IPS DF 19.7 (cell line): Measurements from ENCODE around the gene AIP.

Experiments
- DNase-seq: peaks from one replicate; pipeline ENCODE4 v3.0.0-alpha.2; 2013; ENCODE audit warnings: low read depth, low spot score

Gene AIP

DNA sequence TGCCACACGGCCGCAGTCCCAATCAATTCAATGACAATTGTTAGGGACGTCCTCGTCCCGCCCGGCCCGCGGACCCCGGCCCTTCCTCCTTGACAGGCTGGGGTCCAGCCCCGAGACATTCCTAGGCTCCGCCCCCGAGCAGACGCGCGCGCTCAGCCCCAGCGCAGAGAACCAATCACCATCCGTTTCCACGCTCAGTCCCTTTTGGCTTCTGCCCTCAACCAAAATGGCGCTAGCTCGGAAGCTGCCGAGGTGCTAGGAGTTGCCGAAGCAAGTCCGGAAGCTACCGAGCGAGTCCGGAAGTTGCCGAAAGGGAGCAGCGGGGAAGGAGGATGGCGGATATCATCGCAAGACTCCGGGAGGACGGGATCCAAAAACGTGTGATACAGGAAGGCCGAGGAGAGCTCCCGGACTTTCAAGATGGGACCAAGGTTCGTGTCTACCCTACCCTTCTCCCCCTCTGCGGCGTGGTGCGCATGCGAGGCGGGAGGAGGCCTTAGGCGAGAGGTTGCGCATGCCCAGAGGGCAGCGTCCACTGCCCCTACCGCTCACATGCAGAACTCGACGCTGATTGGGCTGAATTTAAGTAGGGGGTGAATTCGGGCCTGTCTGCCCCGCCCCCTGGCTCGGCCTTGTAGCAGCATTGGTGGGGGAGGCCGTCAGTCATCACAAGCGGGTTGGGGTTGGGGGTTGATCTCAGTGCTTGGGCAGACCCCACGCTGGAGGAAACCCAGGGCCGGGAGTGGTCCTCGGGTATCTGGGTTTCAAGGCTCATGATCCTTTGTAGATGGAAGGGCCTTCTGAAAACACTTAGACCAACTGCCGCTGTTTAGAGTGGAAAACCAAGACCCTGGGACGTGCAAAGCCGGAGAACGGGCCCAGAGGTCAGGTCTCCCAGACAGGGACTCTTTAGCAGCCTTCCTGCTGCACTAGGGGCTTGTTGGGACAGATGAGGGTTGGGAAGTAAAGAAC, at the start of gene AIP:
Gene AIP (plus strand): TSS at position 200 of the 972 bp plus-strand sequence. CDS start 133 bp downstream, at position 333.
- peak; percentile 95 for DNase-seq

DNA sequence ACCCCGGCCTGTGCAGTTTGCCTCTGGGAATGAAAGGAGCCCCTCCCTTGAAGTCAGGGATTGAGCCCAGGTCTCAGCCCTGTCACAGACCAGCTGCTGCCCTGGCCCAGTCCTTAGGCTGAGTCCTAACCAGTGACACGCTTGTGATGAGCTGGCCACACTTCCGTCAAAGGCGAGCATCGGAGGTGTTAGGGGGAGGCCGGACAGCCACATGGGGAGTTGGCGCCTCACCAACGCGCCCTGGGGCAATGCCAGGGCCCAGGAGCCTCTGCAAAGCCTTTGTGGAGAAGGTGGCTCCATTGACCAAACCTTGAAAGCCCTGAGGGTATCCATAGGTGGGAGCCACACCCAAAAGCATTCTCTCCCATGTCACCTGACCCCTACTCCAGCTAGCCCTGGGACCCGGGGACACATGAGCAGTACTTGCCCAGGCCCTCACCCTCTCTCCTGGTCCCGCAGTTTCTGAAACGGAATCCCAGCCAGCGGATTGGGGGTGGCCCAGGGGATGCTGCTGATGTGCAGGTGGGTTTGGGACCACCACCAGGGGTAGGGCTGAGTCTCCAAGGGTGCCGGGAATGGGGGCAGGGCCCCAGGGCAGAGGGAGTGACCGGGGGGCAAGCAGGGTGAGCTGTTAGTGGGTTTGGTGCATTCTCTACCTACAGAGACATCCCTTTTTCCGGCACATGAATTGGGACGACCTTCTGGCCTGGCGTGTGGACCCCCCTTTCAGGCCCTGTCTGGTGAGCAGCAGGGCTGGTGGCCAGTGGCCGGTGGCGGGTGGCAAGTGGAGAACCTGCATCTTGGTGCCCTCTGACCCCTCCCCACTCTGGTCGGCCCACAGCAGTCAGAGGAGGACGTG, 49.1 kb upstream of the AIP start:
- DNase-seq = no peak

DNA sequence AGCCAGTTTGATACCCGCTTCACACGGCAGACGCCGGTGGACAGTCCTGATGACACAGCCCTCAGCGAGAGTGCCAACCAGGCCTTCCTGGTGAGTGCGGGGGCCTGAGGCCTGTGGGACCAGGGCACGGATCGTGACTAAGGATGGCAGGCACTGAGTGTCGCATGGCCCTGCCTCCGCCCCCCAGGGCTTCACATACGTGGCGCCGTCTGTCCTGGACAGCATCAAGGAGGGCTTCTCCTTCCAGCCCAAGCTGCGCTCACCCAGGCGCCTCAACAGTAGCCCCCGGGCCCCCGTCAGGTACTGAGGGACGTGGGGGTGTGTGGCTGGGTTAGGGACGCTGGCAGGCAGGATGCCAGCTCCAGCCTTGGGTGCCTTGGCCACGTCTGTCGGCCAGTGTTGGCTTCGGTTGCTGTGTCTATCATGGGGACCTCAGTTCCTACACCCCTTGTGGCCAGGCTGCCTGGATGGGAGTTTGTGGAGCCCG, 48.4 kb upstream of the AIP start:
- no peak for DNase-seq

DNA sequence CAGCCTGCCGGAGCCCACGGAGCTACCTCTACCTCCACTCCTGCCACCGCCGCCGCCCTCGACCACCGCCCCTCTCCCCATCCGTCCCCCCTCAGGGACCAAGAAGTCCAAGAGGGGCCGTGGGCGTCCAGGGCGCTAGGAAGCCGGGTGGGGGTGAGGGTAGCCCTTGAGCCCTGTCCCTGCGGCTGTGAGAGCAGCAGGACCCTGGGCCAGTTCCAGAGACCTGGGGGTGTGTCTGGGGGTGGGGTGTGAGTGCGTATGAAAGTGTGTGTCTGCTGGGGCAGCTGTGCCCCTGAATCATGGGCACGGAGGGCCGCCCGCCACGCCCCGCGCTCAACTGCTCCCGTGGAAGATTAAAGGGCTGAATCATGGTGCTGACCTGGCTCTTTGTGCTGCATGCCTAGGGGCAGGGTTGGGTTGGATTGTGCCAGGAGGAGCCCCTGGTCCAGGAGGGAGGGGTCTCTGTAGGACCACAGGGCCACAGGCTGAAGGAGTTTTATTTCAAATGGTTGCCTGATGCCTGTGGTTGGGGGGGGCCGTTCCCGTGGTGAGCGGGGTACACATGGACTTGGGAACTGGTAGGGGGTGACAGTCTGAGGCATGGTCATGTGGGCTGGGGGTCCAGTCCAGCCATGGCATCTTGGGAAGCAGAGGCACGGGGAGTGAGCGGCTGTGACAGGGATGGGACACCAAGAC, 47.6 kb upstream of the AIP start:
- no peak for DNase-seq

DNA sequence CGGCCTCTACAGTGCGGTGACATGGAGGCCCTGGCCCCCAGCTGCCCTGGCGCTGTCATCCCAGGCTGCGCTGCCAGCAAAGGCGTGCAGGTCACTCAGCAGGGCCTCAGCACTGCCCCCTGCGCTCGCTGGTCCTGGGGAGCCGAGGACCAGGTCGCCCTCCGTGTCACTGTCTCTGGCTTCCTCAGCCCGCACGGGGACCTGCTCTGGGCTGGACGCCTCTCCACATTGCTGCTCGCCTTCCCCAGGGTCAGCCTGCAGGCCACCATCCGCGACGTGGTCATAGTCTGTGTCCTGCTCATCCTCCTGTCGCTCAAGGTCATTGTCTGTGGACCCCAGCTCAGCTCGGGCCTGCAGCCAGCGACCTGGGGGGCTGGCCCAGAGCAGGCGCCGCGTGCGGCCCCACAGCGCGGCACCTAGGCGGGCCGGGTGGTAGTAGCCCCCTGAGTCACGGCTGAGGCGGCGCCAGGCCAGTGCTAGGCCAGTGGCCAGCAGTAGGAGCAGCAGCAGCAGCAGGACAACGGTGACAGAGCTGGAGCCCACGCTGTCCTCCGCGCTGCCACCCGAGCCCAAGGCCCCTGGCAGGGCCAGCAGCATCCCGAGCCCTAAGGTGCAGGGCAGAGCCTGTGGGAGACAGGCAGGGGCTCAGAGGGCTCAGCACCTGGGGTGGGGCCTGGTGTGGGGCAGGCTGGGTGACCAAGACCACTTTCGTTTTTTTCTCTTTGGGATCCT, 46.9 kb upstream of the AIP start:
- no peak for DNase-seq

DNA sequence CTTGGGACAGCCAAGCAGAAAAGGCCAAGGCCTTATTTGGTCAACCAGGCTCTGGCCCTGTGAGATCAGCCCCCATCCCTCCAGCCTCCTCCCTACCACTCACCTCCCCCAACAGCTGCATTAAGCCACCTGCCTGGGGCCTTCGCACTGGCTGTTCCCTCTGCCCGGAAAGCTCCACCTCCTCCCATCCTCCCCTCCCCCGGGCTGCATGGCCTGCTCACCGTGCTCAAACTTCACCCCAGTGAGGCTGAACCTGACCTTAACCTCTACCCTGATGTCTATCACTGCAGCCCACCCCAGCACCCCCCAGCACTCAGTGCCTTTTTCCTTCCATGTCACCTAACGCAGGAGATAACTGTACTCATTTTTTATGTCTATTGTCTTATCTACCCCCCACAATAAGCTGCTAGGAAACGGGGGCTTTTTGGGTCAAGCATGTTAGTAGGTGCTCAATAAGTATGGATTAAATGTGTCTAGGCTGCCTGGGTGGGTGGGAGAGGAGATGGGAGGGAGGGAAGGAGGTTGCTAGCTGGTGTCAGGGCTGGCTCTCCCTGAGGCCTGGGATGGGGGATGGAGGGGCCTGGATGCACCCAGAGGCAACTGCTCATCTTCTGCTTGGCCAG, 46.3 kb upstream of the AIP start:
- DNase-seq = peak; percentile 86

DNA sequence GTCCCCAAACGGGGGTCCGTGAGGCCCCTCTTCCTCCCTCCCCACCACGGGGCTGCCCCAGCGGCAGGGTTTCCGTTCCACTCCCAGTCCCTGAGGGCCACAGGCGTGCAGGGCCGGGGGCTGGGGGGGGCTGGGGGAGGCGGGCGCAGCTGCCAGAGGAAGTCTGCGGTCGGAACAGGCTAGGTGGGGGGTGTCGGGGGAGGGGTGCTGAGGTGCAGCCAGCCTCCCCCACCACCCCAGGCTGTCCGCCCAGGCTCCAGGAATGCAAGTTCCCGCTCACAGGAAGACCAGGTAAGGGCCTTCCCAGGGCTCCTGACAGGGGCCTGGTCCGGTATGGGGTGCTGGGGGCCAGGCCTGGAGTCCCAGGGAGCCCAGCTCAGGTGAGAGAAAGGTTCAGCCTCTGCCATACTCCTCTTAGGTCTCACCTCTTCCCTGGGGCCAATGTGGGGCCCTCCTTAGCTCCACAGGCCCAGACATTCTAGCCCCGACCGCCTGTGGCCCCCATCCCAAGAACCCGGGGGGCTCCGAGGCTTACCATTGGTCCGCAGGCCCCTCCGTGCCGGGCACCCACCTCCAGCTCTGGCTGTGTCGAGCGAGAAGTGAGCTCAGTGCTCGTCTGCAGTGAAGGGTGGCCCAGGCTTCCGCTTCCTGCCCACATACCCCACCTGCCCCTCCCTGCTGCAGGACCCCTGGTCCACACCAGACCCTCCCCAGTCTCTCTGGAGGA, 45.6 kb upstream of the AIP start, which contains the start of gene PTPRCAP:
Gene PTPRCAP (minus strand): TSS at position 601 of the 727 bp plus-strand sequence. CDS start 63 bp downstream, at position 538.
- no peak for DNase-seq

DNA sequence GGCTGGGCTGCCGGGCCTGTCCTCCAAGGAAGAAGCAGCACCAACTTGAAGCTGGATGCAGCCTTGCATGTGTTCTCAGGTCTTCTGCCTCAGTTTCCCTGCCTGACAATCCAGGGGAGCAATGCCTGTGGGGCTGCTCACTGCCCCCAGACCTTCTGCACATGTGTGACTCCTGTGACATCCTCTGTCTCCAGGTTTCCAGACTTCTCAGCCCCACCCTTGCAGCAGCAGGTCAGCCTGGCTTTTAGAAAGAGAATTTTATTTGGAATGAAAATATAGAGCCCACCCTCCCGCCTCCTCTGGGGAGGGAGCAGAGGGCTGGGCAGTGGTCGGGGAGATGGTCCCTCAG, 45.0 kb upstream of the AIP start:
- DNase-seq = no peak

DNA sequence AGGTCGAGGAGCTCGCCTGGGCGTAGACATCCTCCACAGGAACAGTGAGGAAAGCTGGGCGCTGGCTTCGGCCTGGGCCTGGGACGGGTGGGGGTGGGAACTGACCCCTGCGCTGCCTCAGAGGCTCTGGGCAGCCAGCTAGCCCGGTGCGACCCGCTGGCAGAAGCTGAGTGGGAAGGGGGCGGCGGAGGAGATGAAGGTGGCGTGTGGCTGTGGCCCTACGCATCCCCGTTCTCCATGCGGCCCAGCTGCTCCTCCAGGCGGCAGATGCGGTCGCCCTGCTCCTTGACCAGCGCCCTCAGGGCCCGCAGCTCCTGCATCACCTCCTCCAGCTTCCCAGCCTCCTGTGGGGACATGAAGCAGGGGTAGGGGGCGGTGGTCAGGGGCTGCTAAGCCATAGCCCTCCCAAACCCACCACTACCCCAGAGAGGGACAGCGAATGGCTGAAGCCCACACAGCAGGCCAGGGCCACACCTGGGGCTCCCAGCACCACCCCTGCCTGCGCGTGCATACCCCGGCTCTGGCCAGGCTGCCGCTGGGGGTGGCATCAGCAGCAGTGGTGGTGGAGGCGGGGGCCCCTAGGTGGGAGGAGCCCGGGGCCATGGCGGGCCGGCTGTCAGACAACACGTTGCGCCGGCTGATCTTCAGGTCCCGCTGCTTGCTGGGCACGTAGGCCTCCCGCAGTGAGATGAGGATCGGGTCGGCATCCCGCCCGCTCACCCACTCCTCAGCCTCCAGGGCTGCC, 44.5 kb upstream of the AIP start:
- no peak for DNase-seq

DNA sequence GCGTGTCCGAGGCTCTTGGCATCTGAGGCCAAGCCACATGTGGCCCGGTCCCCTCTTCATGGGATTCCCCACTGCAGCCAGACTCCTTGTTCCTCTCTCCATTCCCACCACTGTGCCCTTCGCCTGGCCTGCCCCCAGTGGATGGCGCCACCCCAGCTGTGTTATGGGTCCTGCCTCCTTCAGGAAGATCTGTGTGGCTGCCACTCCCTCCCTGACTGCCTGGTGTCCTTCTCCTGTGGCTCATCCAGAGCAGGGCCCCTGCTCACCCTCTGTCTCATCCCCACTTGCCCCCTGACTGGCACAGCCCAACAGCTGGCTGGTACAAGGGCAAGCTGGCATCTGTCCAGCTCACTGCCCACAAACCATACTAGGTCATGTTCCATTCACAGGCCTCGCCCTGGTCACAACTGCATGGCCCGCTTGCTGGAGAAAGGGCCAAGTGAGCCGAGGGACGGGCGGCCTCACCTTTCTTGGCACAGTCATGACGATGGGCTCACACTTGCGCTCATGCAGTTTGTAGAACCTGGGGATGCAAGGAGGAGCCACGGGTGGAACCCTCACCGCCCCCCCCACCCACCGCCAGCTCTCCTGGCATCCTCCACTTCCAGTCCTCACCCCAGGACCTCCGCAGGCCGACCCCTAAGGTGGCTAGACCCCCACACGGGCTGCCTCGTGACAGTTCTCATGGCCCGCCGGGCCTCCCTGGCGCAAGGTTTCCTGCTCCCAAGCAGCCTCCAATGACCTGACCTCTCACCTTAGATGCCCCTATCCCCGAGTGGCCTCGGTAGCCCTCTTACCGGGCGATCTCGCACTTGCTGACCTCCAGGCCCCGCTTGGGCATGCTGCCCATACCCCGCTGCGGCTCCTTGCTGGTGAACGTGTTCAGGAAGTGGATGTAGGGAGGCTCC, 43.3 kb upstream of the AIP start:
- DNase-seq = no peak

DNA sequence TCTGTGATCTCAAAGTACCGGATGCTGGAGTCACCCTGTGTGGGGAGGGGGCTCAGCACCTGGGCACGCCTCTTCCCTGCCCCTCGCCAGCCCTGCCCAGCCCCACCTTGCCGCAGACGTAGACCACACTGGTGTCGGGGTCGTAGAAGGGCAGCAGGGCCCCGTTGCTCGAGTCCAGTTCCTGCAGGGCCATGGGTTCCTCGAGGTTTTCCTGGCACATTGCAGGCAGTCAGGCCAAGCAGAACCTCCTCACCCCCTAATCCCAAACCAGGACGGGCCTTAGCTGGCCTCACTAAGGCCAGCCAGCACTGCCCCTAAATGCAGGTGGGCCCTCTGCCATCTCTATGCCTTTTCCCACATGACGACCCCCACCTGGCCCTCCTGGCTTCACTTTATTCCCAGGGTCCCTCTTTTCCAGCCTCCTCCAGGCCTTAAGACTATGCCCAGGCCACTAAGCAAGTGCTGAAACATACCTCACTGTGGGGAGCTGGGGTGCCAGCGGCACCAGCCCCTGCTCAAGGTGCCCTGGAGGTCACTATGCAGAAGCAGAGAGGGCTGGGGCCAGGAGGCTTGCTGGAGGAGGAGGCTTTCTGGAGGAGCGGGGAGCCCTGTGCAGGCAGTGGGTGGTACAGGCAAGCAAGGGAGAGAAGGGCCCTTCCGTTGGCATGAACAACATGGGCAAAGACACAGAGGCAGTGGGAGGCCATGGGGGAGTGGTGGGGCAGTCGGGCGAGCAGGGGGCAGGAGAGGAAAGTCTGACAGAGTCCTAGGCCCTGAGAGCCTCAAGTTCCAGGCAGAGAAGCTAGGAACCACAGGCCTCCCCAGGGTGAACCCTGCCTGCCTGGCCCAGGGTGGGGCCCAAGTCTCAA, 42.4 kb upstream of the AIP start:
- DNase-seq = no peak

DNA sequence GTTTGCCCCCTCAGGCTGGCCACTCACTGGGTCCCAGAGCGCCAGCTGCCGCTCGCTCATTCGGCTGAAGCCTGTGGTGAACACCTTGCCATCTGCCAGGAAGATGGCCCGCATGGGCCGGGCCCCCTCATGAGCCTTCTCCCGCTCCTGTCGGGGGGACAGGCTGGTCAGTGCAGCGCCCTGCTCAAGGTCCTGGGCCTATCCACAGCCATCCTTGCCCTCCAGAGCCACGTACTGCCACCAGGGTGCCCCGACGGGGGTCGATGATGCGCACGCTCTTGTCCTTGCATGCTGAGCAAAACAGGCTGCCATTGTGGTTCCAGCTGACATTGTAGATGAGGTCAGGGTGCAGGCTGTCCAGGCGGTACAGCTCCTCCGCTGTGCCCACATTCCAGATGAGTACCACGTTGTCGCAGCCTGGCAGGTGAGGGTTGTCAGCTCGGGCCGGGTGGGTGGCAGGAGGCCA, 41.7 kb upstream of the AIP start:
- no peak for DNase-seq

DNA sequence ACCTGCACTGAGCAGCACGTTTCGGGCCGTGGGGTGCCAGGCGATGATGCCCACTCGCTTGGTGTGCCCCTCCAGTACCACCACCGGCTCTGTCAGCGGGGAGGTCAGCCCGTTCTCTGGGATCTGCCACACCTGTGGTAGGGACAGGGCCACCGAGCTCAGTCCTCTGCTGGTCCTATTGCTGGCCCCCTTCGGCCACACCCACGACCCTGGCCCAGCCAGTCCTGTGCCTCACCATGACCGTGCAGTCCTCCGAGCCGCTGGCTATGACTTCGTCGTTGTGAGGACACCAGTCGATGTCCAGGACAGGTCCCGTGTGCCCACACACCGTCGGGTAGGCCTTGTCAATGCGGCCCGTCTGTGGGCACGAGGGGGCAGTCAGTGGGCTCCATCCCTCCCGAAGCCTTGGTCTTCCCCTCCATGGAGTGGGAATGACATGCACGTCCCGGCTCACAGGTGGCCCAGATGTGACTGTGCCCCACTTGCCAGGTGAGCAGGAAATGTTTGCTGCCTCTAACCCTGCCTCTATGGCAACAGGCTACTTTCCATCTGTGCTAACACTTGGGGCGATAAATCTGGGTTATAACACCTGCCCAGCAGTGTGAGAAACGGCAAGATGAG, 41.0 kb upstream of the AIP start:
- DNase-seq = no peak

DNA sequence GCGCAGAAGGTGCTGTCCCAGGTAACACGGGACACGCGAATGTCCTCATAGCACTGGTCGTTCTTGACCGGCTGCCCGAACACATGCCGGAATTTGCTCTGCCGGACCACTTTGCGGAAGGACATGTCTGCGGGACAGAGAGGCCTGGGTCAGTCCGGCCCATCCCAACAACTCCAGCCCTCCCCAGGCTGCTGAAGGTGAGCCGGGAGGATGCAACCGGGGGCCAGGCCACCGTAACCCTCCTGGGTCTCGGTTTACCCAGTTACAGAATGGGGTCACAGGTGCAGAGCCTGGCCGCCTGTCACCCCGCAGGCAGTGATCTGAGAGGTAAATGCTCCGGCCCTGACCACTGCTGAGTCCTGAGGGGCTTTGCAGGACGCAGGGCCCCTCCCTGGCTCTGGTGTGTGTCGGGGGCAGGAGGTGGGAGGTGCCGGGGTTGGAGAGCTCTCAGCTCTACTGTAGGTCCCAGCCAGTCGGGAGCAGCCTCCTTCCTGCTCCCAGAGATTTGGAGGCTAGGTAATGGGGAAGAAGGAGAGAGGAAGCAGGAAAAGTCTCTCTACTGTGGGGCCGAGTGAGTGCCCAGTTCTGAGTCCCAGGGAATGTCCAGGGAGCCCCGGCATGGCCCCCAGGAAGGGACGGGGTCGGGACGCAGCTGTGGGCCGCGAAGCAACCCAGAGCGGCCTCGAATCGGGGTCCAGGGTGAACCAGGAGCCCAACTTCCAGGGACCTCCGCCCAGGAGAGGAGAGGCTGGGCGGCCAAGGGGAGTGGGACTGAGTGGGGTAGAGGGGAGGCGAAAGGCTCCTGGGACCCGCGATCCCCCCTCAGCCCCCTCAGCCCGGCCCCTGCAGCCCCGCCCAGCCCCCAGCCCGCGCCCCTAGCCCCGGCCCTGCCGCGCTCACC, 40.1 kb upstream of the AIP start:
- DNase-seq = no peak

DNA sequence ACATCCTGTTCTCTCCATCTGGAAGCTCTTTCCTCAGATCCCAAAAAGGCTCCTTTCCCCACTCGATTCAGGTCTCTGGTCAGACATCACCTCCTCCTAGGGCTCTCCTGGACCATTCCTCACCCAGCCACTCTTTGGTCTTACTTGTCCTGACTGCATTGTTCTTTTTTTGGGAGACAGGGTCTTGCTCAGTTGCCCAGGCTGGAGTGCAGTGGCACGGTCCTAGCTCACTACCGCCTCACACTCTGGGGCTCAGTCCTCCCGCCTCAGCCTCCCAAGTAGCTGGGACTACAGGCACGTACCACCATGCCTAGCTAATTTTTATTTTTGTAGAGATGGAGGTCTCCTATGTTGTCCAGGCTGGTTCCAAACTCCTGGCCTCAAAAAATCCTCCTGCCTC, 37.3 kb upstream of the AIP start:
- no peak for DNase-seq
